SK-N-SH treated with all-trans-retinoic acid at 6 μM for 48 hours (cell line): ENCODE measurements around the gene COX19.

Source experiments
- ISL1 ChIP-seq: fragments of 250-450 bp; sonication (Bioruptor Pico); IDR thresholded peaks from 2 replicates; pipeline ENCODE4 v2.1.2; 2022; ENCODE audit warnings: mild to moderate bottlenecking, moderate library complexity
- SNAI2 ChIP-seq: fragments of 250-450 bp; sonication (Bioruptor Pico); IDR thresholded peaks from 2 replicates; pipeline ENCODE4 v1.5.0; 2020; ENCODE audit warnings: mild to moderate bottlenecking, moderate library complexity
- TCF4 ChIP-seq: fragments of 250-450 bp; sonication (Bioruptor Pico); IDR thresholded peaks from 2 replicates; pipeline ENCODE4 v1.8.0; 2021; ENCODE audit warnings: mild to moderate bottlenecking, moderate library complexity, borderline replicate concordance
- ZFP3 ChIP-seq: fragments of 250-450 bp; sonication (Bioruptor Pico); IDR thresholded peaks from 2 replicates; pipeline ENCODE4 v1.5.0; 2020; ENCODE audit warnings: mild to moderate bottlenecking, moderate library complexity
- ZFP30 ChIP-seq: fragments of 450-650 bp; formaldehyde crosslinking; IDR thresholded peaks from 2 replicates; pipeline ENCODE4 v1.5.0; 2022; ENCODE audit warnings: mild to moderate bottlenecking, moderate library complexity
- ZNF70 ChIP-seq: fragments of 450-650 bp; formaldehyde crosslinking; IDR thresholded peaks from 2 replicates; pipeline ENCODE4 v1.5.0; 2020; ENCODE audit warnings: mild to moderate bottlenecking, moderate library complexity

DNA sequence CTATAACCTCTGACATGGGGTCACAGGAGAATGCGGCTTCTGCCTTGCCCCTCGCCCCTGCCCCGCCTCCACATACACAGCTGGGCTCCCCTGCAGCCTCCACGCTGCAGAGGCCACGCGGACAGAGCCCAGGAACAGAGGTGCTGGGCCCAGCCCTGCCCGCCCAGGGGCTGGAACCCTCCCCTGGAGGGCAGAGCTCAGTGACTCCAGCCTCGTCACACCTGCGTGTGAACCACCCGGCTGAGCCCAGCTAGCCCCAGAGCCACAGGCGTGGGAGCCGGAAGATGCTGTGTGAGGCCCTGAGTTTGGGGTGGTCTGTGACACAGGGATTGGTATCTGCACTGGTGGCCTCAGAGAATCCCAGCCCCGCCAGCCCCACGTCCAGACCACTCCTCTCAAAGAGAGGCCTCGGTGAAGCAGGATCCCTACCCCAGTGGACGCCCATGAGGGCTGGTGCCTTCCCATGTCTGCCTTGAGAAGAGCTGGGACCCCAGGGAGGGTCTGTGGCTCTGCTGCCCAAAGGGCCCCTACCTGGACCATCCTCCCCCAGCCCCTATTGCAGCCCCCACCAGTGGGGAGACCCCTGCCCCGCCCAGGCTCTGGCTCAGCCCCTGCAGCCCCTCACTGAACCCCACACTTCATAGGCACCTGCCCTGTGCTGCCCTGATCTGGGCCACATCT, 12.8 kb downstream of the COX19 start:
- TF ChIP-seq TCF4 (CRISPR knock-in tag): no peak
- TF ChIP-seq ZFP3 (CRISPR knock-in tag): no peak
- TF ChIP-seq ZFP30 (CRISPR knock-in tag): no peak
- TF ChIP-seq ZNF70 (CRISPR knock-in tag): no peak
- TF ChIP-seq SNAI2: no peak
- TF ChIP-seq ISL1 (CRISPR knock-in tag): no peak
